G401 (cell line): ENCODE data around the gene UVRAG. TPM values are rescaled to one million over a fixed set of nuclear protein-coding genes. Genes with fewer than 3 reads are reported as not detected.
"Not testable (repeated sequence)": the region's sequence is repeated elsewhere in the genome, so short reads cannot be mapped to it uniquely, and the experiment has no call there.

Source experiments
- DNase-seq: peaks from one replicate; pipeline ENCODE4 v3.0.0-alpha.2; 2015; ENCODE audit warnings: low spot score
- in situ Hi-C: cut with HindIII; loops from 2 replicates; pipeline ENCODE4 v1.10.0; 2016; ENCODE audit warnings: low sequenced_read_pairs, mixed read lengths
- total RNA-seq: library from RNA; depleted of rRNA; stranded (reverse); fragments of >200 nt; shearing (Covaris generic); gene quantifications from 2 replicates; pipeline ENCODE4 v1.2.3, GENCODE V29; 2014

UVRAG gene
- total RNA-seq, 1 experiment from 2014 or later = 12.3 TPM

GRCh38 chr11:75826461-75827230 lies 11.6 kb downstream of the UVRAG start:
- DNase-seq = no peak
- in situ Hi-C loops = no loop called here

DNA sequence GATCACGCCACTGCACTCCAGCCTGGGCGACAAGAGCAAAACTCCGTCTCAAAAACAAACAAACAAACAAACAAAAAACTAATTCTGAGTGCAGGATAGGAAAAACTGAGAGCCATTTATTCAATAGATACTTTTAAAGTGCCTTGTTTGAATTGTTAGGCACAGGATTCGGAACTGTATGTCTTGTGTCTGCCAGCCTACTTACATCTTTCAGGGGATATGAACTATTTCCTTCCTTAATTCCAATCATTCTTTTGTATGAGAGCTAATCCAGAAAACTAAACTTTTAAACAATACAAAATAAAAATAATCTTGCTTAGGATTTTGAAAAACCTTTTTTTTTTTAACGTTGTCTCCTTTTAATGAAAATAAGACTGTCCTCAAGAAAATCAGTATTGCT lies 12.6 kb downstream of the UVRAG start:
- in situ Hi-C loops = no loop called here
- DNase-seq = no peak

DNA sequence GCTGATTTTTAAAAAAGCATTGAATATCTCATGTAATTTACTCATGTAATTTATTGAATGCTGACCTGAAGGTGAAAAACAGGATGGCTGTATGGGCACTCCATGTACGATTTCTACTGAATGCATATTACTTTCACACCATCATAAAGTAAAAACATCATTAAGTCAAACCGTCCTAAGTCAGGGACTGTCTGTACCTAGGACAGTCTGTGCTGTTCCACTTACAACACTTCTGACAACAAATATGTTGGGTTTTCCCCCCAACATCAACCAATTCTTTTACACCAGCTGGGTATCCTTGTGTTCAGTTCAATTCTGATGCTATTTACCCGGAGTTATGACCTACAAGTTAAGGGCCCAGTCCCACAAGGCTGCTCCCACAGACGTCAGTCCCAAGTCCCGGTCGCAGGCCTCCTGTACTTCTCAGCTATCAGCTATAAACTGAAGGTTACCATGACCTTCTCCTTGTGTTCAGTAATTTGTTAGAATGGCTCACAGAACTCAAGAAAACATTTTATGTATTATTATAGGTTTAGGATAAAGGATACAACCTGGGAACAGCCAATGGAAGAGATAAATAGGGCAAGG lies 17.0 kb downstream of the UVRAG start:
- DNase-seq = no peak
- in situ Hi-C loops = no loop called here

DNA sequence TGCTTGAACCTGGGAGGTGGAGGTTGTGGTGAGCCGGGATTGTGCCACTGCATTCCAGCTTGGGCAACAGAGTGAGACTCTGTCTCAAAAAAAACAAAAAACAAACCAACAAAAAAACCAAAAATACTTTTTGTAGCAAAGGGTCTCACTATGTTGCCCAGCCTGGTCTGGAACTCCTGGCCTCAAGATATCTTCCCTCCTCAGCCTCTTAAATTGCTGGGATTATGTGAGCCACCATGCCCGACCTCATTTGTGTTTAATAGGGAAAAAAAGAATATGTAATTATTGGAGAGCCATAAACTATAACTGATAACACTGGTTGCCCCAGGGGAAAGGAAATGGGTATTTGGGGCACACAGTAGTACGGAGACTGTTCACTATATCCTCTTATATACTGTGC lies 19.7 kb downstream of the UVRAG start:
- in situ Hi-C loops = no loop called here
- DNase-seq = no peak

- in situ Hi-C loops = no loop called here
- no peak for DNase-seq
Measured at GRCh38 chr11:75836417-75836816, 21.4 kb downstream of the UVRAG start.

DNA sequence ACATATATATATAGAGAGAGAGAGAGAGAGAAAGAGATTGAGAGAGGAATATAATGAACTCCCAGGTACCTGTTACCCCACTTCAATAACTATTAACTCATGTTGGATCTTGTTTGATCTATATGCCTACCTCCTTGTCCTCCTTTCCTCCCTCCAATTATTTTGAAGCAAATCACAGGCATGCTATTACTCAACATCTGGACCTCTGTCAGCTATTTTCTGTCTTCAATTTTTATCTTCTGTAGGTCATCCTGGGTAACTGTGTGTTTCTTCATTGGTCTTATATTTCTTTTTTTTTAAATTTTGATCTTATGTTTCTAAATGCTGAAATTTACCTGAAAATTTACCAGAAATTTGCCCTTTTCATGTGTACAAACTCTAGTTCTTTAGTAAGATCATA lies 24.8 kb downstream of the UVRAG start:
- DNase-seq = no peak
- in situ Hi-C loops = no loop called here

DNA sequence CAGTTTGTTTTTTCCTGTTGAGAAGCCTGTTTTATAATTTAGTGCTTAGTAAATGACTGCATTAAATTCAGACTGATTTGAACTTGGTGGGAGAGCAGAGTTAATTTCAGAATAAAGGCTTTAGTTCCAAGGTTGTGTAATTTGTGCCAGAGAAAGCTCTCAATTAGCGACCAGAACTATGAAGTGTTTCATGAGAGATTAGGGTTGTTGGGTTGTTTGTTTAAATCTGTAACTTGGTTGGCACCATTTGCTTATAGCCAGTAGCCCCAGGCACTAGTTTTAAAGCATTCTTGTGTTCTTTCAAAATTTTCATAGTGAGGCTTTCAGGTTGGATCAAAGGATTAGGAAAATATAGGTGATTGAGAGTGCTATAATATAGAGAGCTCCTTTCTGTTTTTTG lies 25.5 kb downstream of the UVRAG start:
- in situ Hi-C loops = no loop called here
- no peak for DNase-seq

DNA sequence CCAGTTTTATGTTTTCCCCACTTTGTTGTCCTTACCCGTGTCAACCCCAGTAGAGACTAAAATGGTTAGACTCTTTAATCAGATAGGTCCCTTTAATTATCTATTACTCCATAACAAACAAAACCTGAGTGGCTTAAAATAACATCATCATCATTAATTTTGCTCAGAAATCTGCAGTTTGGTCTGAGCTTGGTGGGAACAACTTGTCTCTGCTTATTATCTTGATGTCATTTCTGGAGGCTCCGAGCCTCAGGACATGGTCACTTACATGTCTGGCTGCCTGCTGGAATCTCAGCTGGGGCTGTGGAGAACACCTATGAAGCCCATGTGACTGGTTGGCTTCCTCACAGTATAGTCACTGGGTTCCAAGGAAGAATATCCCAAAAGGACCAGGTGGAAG lies 26.7 kb downstream of the UVRAG start:
- DNase-seq = no peak
- in situ Hi-C loops = no loop called here

DNA sequence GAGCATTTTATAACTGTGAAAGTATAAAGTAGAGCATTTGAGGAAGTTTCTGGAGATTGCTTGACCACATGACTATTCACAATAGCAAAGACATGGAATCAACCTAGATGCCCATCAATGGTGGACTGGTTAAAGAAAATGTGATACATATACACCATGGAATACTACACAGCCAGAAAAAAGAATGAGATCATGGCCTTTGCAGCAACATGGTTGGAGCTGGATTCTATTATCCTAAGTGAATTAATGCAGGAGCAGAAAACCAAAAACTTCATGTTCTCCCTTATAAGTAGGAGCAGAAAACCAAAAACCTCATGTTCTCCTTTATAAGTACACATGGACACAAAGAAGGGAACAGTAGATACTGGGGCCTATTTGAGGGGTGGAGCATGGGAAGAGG lies 30.3 kb downstream of the UVRAG start:
- DNase-seq = no peak
- in situ Hi-C loops = no loop called here

DNA sequence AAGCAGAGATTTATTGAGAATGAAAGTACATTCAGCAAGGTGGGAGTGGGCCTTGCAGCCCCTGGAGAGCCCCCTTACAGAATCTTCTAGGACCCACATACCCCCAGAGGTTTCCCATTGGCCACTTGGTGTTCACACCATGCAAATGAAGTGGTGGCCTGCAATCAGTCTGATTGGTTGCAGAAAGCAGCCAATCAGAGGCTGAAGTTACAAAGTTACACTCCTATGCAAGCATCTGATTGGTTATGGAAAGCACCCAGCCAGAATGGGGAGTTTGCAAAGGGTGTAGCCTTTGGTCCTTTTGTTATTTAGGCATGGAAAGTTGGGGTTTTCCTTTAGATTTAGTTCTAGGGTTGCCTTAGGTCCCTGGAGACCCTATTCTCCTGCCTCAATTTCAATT lies 34.9 kb downstream of the UVRAG start:
- in situ Hi-C loops = no loop called here
- DNase-seq = no peak

DNA sequence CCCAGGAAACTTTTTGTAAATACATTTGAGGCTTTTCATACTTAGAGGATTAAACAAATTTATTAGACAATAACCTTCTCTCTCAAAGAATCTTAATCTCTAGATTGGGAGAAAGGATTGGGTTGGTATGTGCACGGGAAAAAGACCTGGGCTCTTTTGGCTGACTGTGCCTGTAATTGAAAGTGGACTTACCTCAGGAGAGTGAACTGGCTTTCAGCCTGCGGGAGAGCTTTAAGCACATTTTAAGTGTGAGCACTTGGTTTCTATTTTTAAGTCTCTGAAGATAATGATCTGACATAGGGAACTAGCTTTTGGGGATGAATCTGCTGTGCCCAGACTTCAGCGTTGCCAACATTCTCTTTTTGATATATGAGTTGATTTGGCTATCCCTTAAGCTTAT lies 35.8 kb downstream of the UVRAG start:
- DNase-seq = peak; percentile 69
- in situ Hi-C loops = no loop called here

GRCh38 chr11:75851203-75851602 lies 36.2 kb downstream of the UVRAG start:
- DNase-seq = peak; percentile 58
- in situ Hi-C loops = no loop called here

GRCh38 chr11:75852406-75853017 lies 37.5 kb downstream of the UVRAG start:
- in situ Hi-C loops = no loop called here
- no peak for DNase-seq

DNA sequence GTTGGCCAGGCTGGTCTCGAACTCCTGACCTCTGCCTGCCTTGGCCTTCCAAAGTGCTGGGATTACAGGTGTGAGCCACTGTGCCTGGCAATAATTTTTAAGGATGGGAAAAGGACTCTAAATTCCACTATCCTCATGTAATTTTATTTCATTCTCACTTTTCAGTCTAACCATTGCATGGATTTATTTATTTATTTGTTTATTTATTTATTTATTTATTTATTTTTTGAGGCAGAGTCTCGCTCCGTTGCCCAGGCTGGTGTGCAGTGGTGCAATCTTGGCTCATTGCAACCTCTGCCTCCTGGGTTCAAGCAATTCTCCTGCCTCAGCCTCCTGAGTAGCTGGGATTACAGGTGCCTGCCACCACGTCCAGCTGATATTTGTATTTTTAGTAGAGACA lies 38.6 kb downstream of the UVRAG start:
- in situ Hi-C loops = not testable (repeated sequence)

DNA sequence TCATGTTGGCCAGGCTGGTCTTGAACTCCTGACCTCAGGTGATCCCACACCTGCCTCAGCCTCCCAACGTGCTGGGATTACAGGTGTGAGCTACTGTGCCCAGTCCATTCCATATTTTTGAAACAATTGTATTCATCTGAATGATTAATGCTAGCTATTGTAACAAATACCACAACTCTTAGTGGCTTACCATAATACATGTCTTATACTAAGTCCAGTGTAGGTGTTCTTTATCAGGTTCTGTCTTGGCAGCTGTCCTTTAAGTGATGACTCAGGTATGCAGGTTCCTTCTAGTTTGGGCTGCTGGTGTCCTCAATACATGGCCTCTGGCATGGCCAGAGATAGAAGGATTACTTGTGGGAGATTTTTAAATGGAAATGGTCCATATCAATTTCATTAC lies 39.0 kb downstream of the UVRAG start:
- DNase-seq = no peak
- in situ Hi-C loops = no loop called here

More for the DNA sequence above, 38.6 kb downstream of the UVRAG start:
- not testable (repeated sequence) for DNase-seq

DNA sequence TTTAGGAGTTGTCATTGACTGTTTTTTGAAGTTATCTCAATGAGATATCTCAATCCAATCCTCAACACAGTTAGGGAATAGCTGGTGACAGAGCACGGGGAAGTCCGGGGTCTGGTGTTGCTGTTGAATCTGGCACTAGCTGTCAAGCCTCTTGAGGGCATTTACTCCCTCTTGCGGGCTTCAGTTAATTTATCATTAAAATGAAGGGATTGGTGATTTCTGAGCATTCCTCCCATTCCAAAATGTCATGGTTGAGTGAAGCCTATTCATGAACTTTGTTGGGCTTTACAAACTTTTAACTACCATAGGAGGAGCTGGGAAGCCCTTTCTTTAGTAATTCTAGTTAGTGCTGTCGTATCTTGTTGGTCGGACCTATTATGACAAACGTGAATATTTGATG lies 40.2 kb downstream of the UVRAG start:
- in situ Hi-C loops = no loop called here
- no peak for DNase-seq

GRCh38 chr11:75856912-75857311 lies 41.9 kb downstream of the UVRAG start:
- no peak for DNase-seq
- in situ Hi-C loops = no loop called here

DNA sequence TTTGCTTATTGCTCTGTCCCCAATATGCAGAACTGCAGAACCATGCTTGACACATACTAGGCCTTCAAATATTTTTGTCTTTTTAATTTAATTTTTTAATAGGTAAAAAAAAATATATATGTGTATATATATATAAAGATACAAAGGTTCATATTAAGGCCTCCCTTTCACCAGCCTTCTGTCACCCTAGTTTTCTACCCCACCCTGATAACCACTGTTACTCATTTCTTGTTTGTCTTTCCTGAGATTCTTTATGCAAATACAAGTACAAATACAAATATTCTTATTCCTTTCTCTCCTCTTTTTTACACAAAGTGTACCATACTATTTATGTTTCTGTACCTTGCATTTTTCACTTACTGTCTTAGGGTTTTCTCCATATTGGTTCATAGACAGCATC lies 43.0 kb downstream of the UVRAG start:
- in situ Hi-C loops = no loop called here
- no peak for DNase-seq

DNA sequence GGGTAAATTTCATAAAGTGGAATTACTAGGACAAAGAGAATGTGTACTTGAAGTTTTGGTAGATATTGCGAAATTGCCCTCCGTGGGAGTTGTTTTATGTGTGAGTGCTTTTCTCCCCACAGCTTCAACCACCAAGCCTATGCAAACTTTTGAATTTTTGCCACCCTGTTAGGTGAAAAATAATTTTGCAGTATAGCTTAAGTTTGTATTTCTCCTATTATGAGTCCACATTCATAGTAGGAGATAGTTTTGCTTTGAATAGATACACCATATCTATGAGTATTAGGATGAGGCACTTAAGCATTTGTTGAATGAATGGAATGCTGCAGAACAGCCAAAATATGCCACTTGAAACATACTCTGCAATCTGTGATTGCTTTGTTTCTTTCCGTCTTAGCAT lies 43.6 kb downstream of the UVRAG start:
- no peak for DNase-seq
- in situ Hi-C loops = no loop called here

- DNase-seq = no peak
- in situ Hi-C loops = no loop called here
Measured at GRCh38 chr11:75859614-75860013, 44.6 kb downstream of the UVRAG start.

DNA sequence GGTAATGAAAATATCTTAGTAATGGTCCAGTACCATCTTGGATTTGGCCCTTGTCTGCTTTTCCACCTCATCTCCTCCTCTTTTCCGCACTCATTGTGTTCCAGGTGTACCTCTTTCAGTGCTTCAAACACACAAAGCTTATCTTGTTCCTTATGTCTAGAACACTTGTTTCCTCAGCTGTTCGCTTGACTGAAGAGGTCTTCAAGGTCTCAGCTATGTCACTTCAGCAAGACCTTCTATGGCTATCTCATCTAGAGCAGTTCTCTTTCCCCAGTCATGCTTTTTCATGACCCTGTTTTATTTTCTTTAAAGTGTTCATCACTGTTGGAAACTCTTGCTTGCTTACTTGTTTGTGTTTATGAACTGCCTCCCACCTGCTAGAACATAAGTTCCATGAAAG lies 47.4 kb downstream of the UVRAG start:
- in situ Hi-C loops = no loop called here
- DNase-seq = no peak
